ENCODE results near the gene EFS. TPM values are rescaled to one million over a fixed set of nuclear protein-coding genes. Genes with fewer than 3 reads are reported as not detected.

EFS gene
- polyA plus RNA-seq, 12 donors, result 31.8 to 63.3 (median 48.1) TPM; not detected in 1

- no peak for DNase-seq
Measured at GRCh38 chr14:23380197-23380914, 15.4 kb upstream of the EFS start.

GRCh38 chr14:23379366-23380196, 14.6 kb upstream of the EFS start:
- DNase-seq, result peak; percentile 27

GRCh38 chr14:23378612-23379220, 13.7 kb upstream of the EFS start:
- DNase-seq, result no peak

DNA sequence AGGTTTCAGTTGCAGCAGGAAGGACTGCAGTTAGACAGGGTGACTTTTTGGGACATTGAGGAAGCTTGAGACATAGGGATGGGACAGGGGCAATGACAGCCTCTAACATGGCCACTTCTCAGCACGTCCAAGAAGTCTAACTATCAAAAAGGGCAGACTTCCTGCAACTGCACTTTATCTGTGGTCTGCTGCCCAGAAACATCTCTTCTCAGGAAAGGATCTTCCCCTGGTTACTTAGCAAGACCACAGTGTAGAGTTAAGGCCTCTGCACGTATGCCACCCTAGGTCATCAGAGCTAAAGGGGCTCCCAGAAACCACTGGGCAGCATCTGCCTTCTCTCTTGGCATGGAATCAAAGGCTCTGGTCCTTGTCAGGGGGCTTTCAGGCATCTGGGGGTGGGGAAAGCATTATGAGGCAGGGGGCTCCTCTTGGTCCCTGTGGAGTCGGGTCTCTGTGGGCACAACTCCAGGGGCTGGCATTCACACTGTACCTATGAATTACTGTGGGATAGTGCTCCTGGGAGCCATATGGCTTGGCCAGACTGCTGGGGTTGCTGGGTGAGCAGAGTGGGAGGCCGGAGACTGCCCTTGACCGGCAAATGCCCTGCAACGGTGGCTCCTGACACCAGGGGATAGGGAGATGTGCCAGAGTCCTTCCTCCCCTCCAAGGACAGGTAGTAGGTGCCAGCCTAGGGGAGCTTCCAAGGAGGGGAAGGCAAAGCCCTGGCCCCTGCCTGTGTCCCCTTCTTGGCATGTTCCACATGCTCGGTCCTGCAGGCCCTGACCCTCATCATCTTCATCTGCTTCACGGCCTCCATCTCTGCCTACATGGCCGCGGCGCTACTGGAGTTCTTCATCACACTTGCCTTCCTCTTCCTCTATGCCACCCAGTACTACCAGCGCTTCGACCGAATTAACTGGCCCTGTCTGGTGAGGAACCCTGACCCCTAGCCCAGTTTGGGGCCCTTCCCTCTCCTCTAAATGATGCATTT, 12.9 kb upstream of the EFS start:
- no peak for DNase-seq

DNA sequence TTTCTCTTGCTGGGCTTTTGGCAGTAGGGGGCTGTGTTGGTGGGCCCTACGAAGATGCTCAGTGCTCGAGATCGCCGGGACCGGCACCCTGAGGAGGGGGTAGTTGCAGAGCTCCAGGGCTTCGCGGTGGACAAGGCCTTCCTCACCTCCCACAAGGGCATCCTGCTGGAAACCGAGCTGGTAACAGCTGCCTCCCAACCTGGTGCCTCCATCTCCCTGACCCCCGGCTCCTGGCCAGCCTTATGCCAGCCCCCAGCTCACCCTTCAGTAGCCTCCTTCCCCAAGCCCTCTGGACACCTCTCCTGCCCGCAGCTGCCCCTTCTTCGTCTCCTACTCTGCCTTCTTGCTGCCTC, 12.2 kb upstream of the EFS start:
- DNase-seq, result no peak

DNA sequence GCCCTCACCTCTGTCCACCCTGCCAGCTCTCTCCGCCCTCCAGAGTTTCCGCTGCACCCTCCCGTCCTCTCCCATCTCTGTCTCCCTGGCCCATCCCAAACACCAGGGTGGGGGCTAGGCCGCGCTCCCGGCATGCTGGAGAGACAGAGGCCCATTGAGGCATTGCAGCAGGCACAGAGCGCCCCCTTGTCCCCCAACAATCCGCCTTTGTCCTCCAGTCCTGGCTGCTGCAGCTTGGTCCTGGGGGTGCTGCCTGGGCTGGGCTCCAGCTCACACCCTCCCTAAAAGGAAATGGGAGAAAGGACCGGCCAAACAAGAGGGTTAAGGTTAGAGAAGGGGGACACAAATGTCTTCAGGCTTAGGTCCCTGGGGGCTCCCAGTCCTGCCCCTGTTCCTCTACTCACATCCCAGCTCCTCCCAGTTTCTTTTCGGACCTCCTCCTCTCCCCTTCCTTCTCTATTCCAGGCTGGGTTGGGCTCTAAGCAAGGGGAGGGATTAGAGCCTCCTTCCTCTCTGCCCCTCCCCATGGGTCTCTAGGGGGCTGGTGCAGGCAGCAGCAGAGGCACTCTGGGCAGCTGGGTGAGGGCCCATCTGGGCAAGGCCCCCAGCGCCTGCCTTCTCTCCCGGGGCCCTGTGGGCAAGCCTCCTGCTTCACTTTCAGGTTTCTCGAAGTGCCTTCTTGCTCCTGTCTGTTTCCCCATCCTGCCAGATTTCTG, 11.7 kb upstream of the EFS start, which contains the start of gene CMTM5:
TSS of gene CMTM5 (plus strand) at position 565 of the 716 bp plus-strand sequence. CDS start 206 bp downstream, outside the sequence.
- peak; percentile 31 for DNase-seq

- no peak for DNase-seq
Measured at GRCh38 chr14:23375527-23376251, 10.7 kb upstream of the EFS start.

GRCh38 chr14:23373041-23373440, 8.1 kb upstream of the EFS start:
- no peak for DNase-seq

DNA sequence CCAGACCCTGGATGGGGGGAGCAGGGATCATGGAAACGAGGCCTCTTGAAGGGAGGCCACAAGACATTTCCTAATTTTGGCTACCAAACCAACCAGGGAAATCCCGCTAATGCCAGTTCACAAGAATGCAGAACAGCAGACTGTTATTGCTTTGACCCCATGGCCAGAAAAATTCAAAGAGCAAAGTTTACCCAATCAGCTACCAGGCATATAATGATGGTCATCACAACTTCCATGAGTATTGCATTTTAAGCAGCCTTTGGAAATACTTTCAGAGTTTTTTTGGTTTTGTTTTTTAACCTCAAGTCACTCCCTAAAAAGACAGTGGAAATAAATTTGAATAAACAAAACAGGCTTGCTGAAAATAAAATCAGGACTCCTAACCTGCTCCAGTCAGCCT, 7.5 kb upstream of the EFS start, which contains the start of gene IL25:
TSS of gene IL25 (plus strand) at position 301 of the 400 bp plus-strand sequence.
- DNase-seq, result no peak

DNA sequence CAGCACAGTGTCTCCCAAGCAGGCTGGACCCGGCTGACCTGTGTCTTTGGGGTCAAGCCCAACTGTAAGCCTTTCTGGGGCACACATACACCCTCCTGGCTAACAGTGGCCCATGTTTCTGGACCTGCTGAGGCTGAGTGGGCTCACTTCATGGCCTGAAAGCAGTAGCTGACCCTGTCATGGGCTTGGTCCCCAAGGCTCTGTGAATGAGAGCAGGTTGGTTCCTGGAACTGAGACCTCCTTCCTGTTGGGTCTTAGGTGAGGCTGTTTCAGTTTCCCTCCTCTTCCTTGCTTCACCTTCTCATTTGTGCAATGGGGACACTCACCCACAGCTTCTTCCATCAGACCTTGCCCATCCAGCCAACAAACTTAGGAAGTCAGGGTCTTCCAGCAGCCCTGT, 6.9 kb upstream of the EFS start:
- DNase-seq, result no peak

GRCh38 chr14:23370221-23370620, 5.2 kb upstream of the EFS start:
- no peak for DNase-seq

- DNase-seq, result peak; percentile 68
Measured at GRCh38 chr14:23366426-23366921, 1.5 kb upstream of the EFS start.

GRCh38 chr14:23365732-23366425, 907 bp upstream of the EFS start:
- peak; percentile 88 for DNase-seq

DNA sequence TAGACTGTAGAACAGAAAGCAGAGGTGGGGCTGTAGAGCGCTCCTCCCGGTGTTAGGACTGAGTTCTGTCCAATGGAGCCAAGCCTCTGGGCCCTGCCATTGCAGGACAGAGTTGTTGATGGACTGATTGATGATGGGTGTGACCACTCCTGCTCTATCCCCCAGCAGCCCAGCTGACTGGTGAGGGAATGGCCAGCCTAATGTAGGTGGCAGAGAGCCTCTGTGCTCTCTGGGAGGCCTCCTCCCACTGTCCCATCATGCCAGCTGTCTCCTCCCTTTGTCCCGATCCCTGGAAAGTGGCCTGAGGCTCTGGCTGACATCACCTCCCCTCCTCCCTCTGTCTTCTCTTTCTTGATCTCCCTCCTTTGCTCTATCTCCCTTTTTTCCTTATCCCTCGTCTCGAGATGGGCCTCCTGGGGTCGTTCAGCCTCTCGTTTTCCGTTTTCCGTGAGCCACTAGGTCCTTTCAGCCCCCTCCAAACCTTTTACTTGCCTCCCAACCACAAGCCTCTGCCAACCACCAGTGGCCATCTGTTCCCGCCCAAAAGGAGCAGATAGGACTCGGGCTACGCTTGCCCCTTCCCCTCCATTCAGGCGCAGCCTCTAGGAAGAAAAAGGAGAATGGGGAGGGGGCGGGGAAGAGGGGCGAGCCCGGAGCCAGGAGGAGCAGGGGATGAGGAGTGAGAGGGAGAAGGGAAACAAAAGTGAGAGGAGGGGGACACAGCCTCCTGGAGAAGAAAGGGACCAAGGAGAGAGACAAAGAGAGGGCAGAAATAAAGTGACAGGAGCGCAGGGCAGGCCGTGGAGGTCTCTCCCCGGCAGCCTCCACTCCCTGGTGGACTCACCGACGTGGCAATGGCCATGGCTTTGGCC, 572 bp downstream of the EFS start:
- peak; percentile 74 for DNase-seq

DNA sequence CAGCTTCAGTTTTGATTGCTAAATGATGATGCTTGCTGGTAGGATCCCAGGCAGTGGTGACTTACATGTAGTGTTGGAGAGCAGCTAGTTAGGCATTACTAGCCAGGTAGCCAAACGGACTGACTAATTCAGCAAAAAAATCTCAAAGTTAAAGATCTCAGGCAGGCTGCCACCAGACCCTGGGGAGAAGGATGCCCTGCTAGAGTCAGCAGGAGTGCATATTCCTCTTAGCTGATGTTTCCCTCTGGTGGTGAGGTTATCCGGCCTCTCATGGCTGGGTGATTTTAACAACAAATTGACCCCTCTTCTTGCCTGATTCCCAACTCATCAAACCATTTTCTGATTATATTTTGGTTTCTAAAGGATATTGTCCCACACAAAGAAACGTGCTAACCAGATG, 2.8 kb downstream of the EFS start:
- DNase-seq, result no peak

- no peak for DNase-seq
Measured at GRCh38 chr14:23361763-23362162, 3.2 kb downstream of the EFS start.

DNA sequence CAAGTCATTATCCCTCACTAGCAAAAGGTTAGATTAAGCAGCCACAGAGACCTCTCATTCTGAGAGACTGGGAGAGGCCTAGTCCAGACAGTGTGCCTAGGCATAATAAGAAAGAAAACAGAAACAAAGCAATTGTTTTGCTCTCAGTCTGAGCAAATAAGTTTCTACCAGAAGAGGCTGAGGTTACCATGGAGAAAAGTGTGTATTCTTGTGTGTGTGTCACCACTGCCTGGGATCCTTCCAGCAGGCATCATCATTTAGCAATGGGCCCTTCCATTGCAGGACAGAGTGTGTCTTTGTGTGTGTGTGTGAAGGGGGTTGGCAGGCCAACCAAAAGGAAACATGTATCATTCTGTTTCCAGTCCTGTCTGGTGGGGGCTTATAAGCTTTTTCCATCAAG, 3.7 kb downstream of the EFS start:
- DNase-seq, result no peak

DNA sequence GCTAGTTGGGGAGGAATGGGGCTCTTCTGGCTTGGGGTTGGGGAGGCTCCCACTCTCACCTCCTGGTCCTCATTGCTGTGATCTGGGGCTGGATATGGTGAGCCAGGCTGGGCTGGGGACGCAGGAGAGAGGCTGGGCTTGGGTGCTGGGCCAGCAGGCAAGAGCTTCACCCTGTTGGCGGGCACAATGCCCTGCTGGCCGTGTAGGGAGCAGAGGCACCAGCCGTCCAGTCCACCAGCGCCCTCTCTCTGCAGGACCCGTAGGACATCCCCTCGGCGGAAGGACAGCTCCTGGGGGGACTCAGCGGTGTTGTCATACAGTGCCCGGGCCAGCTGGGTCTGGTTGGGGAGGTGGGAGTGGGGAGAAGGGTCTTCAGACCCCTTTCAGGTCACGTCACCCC, 4.5 kb downstream of the EFS start:
- DNase-seq, result no peak
